ENCODE data around the gene CYP19A1.

DNA sequence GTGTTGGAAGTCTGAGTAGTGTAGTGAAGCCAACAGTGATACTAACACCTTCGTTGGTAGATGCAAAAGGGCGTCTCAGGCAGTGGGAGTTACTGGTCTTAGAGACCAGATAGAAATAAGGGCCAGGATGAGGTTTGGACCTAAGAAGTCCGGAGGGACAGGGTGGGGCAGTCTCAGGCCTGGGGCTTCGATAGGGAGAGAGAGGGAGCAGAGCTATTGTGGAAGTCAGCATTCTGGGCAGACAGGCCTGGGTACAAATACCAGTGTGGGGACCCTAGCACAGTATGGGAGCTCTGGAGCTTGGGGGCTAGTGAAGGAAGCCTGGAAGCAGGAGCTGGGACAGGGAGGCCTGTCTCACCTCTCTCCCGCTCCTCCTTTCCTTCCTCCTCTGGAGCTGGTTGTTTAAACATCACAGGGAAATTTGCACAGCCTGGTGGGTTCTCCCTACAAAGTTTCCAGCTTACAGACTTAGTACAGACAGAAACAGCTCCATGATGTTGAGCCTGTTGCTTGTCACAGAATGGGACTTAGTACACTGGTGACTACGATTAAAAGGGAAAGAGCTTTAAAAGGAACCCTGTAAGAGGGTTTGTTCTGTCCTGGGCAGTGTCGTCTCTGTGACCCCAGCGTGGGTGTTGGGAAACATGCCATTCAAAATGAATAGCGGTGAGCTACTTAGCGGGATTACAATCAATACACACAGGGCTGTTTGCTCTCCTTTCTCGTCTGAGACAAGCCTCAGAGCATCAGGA, 167.3 kb downstream of the CYP19A1 start:
- TF ChIP-seq CTCF (IDR thresholded peaks at IDR 0.05; ENCODE audit: low read depth, low read length, poor library complexity, severe bottlenecking) (no peak), EZH2phosphoT487 (IDR thresholded peaks at IDR 0.05; ENCODE audit: borderline replicate concordance, low read length) (no peak)
